Adrenal gland (tissue), 12 donors: ENCODE measurements around the gene ELL. TPM values are rescaled to one million over a fixed set of nuclear protein-coding genes. Genes with fewer than 3 reads are reported as not detected.

ENCODE experiments used
- DNase-seq, 7 donors: peaks; one replicate each; pipeline ENCODE4 v3.0.0-alpha.2; 2019 to 2020
- H3K27ac ChIP-seq, 5 donors: fragments of 200-600 bp; sonication (generic) in 4 of 5; 1 replicate in 3 of 5; 2 replicates in 2 of 5; pipeline versions ENCODE4 v1.5.1 to v1.8.0; 2016 to 2020; ENCODE audit warnings: mild to moderate bottlenecking in 1 of 5
- H3K27me3 ChIP-seq: fragments of 200-600 bp; 2 replicates; pipeline ENCODE4 v1.8.0; 2021
- H3K36me3 ChIP-seq, 2 donors: fragments of 200-600 bp; replicated peaks in 1 of 2; 1 replicate in 1 of 2; 2 replicates in 1 of 2; pipeline versions ENCODE4 v1.5.1 to v1.8.0; 2018 to 2022
- H3K4me1 ChIP-seq, 2 donors: fragments of 200-600 bp; replicated peaks in 1 of 2; 1 replicate in 1 of 2; 2 replicates in 1 of 2; pipeline versions ENCODE4 v1.5.1 to v1.8.0; 2018 to 2021
- H3K4me3 ChIP-seq, 4 donors: fragments of 200-600 bp; sonication (generic) in 3 of 4; one replicate each; pipeline ENCODE4 v1.5.1; 2016 to 2018
- H3K9me3 ChIP-seq, 3 donors: fragments of 200-600 bp; sonication (generic) in 1 of 3; replicated peaks in 1 of 3; 1 replicate in 2 of 3; 2 replicates in 1 of 3; pipeline versions ENCODE4 v1.5.1 to v1.8.0; 2016 to 2021
- CTCF ChIP-seq, 6 experiments: fragments of 450-650 bp in 4 of 6; fragments of 200-600 bp in 2 of 6; sonication (generic) in 1 of 6; IDR thresholded peaks; 1 replicate in 5 of 6; 2 replicates in 1 of 6; pipeline versions ENCODE4 v1.5.1 to v1.8.0; 2016 to 2021; ENCODE audit warnings: antibody characterized with exemption in 6 of 6, mild to moderate bottlenecking in 2 of 6, moderate library complexity in 1 of 6
- POLR2A ChIP-seq, 2 donors: fragments of 450-650 bp; IDR thresholded peaks; one replicate each; pipeline ENCODE4 v1.6.1; 2017; ENCODE audit warnings: antibody characterized with exemption in 2 of 2, mild to moderate bottlenecking in 2 of 2, moderate library complexity in 1 of 2
- WGBS, 4 donors: extraction: QIAGEN DNeasy Blood & Tissue Kit in 2 of 4; methylation state at CpG; one replicate each; pipeline versions ENCODE4 v1.1.5 to v1.1.7; 2013 to 2017; 5-methylcytosine and 5-hydroxymethylcytosine counted together
- intact Hi-C, 2 donors: fragments of 100-400 bp; cut with DNase I; formaldehyde crosslinking; loops; one replicate each; pipeline versions ENCODE4 v1.14.1 to v1.15.0; 2022 to 2023
- polyA plus RNA-seq, 3 donors: library from polyadenylated mRNA; stranded (reverse); fragments of 200-250 nt in 2 of 3; fragments of 350-450 nt in 1 of 3; fragmentation: Illumina TruSeq in 1 of 3; extraction: RNeasy Lipid Tissue Mini Kit (QIAGEN cat#74804) in 1 of 3; gene quantifications; one replicate each; pipeline ENCODE4 v1.2.3, GENCODE V29; 2013 to 2014
- total RNA-seq, 9 donors: library from RNA; depleted of rRNA in 4 of 9; stranded (reverse); fragments of >200 nt in 4 of 9; fragments of 120-200 nt in 1 of 9; fragmentation: NEBNext Ultra II Directional in 1 of 9; extraction: Animal tissue kit (Norgen Biotek cat#: 25700) in 1 of 9; gene quantifications; one replicate each; pipeline versions ENCODE4 v1.1.0 to v1.2.4, GENCODE V29; 2013 to 2023
- donor health status: healthy with polysubstance abuse.
- donor health status: Bipolar disorder and iron deficiency.
- donor health status: DM: yes; HTN: yes; CAD: no.
- donor health status: DM: no; HTN: no; CAD: no.
- donor health status: DM: no; HTN: no; CAD: no.
- donor health status: DM: yes; HTN: yes; CAD: no.

ELL gene
- total and polyA plus RNA-seq, 12 donors, result 1.8 to 28.3 (median 13.8) TPM

- H3K4me1 ChIP-seq, result peaks cover 25 to 29% of the 10 kb centered on the region in 2 donors
- H3K4me3 ChIP-seq, result no peak overlapping the region
- H3K27me3 ChIP-seq, result no peaks in the 10 kb centered on the region
- H3K36me3 ChIP-seq, result peaks cover 0 to 27% of the 10 kb centered on the region in 2 donors
- peak in 2 of 7 donors; percentile 4 to 35 for DNase-seq
- H3K27ac ChIP-seq, result peak overlapping the region in 1 of 5 donors; percentile 38
- WGBS, 4 donors, result 66 to 78% (median 75%) methylated on average over 10 to 23 of the region's 23 CpGs
- TF ChIP-seq CTCF (IDR thresholded peaks at IDR 0.05) (no peak), POLR2A (IDR thresholded peaks at IDR 0.05) (no peak)
- H3K9me3 ChIP-seq, result no peaks in the 10 kb centered on the region
- intact Hi-C loops, result loop anchor here in 1 of 2 donors (10.0 kb wide), 1 partner anchor 234 kb away; no protein-coding TSS in a partner anchor
Measured at GRCh38 chr19:18440936-18441803, 80.7 kb downstream of the ELL start.

DNA sequence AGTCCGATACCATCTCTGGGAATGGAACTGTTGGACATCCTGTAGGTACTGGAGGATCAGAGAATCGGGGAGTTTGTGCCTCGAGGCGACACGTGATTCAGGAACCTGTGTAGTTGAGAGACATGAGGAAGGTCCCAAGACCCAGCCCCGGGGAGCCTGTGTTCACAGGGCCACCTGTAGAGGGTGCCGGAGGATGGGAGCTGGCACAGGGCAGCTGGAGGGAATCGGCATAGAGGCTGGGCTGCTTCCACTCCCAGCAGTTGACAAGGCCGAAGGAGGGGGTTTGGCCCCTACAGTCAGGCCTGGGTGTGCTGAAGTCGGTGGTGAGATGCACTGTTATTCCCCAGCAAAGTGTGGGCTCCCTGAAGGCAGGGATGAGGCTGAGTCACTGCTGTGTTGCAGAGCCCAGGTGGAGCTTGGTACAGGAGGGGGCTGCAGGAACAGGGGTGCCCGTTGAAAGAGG, 81.4 kb downstream of the ELL start:
- peaks cover 0 to 20% of the 10 kb centered on the region in 2 donors for H3K36me3 ChIP-seq
- H3K4me1 ChIP-seq, result peaks cover 25 to 29% of the 10 kb centered on the region in 2 donors
- 46 to 63% (median 54%) methylated on average over 8 to 11 of the region's 11 CpGs for WGBS, 4 donors
- no peaks in the 10 kb centered on the region for H3K27me3 ChIP-seq
- no peaks in the 10 kb centered on the region for H3K9me3 ChIP-seq
- intact Hi-C loops, result loop anchor here in 1 of 2 donors (10.0 kb wide), 1 partner anchor 234 kb away; no protein-coding TSS in a partner anchor
- peak in 5 of 7 donors; percentile 39 to 73 (median 51) for DNase-seq
- TF ChIP-seq CTCF (IDR thresholded peaks at IDR 0.05) (peak in 3 of 6 experiments; percentile 18 to 37 (median 24)), POLR2A (IDR thresholded peaks at IDR 0.05) (no peak)
- peak overlapping the region in 1 of 5 donors; percentile 38 for H3K27ac ChIP-seq
- no peak overlapping the region for H3K4me3 ChIP-seq

DNA sequence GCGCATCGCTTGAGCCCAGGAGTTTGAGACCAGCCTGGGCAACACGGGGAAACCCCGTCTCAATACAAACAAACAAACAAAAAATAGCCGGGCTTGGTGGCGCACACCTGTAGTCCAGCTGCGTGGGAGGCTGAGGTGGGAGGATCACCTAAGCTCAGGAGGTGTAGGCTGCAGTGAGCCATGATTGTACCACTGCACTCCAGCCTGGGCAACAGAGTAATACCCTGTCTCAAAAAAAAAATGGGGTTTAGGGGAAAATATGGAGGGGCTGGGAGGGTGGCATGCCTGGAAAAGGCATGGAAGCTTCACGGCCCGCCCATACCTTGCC, 82.0 kb downstream of the ELL start:
- Histone ChIP-seq H3K4me1 (peaks cover 25 to 29% of the 10 kb centered on the region in 2 donors), H3K36me3 (peaks cover 0 to 16% of the 10 kb centered on the region in 2 donors), H3K27ac (peak overlapping the region in 3 of 5 donors; percentile 66 to 92 (median 77)), H3K27me3 (no peaks in the 10 kb centered on the region), H3K9me3 (no peaks in the 10 kb centered on the region), H3K4me3 (no peak overlapping the region)
- no peak for DNase-seq
- TF ChIP-seq POLR2A (IDR thresholded peaks at IDR 0.05), result no peak
- intact Hi-C loops, result loop anchor here in 1 of 2 donors (10.0 kb wide), 1 partner anchor 235 kb away; no protein-coding TSS in a partner anchor
- WGBS, 4 donors, result 68 to 79% (median 75%) methylated on average over 9 of the region's 9 CpGs

DNA sequence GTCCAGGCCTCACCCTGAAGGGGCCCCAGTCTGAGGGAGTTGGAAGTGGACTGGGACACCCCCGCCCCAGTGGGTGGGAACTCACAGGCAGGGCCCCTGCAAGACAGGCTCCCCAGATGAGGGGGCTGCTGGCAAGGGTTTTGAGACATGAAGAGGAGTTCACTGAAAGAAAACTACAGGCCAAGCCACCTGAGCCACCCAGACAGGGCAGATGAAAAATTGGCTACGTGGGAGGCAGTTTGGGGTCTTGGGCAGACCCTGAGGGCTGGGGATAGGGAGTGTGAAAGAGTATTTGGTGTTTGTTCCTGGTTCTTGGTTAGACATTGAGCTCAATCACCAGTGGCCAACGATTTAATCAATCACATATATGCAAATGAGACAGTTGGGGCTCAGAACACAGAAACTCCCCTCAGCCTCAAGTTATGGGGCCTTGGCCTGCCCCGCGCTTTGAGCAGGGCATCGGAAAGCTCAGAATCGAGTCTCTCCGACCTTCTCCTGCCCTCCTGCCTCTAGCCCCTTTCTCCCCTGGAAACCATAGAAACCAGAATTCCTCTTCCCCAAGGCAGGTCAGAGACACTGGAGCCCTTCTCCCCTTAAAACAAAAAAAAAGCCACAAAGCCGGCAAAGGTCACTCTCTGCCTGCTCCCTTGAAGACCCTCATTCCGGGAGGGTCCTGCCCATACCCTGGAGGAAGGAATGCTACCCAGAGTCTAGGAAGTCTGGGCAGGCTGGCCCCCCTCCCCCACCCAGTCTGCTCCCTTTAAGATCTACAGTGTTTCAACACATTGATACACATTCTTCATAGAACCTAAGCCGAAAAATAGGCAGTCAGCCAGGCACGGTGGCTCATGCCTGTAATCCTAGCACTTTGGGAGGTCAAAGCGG, 82.6 kb downstream of the ELL start:
- peak; percentile 50 to 94 (median 90) for DNase-seq
- H3K4me3 ChIP-seq, result no peak overlapping the region
- H3K27me3 ChIP-seq, result no peaks in the 10 kb centered on the region
- intact Hi-C loops, result no loop called here
- 49 to 69% (median 63%) methylated on average over 13 of the region's 13 CpGs for WGBS, 4 donors
- TF ChIP-seq POLR2A (IDR thresholded peaks at IDR 0.05) (no peak), CTCF (IDR thresholded peaks at IDR 0.05) (no peak)
- H3K36me3 ChIP-seq, result peaks cover 0 to 10% of the 10 kb centered on the region in 2 donors
- peak overlapping the region; percentile 24 to 92 (median 66) for H3K27ac ChIP-seq
- H3K9me3 ChIP-seq, result no peaks in the 10 kb centered on the region
- peaks cover 25 to 29% of the 10 kb centered on the region in 2 donors for H3K4me1 ChIP-seq
